Activated CD4-positive, CD25-positive, alpha-beta regulatory T cell treated with anti-CD3 and anti-CD28 coated beads, Interleukin-2, amount 50 U/mL, for 24 hours (primary cell): ENCODE data around the gene SS18.

Experiments
- ATAC-seq, 2 donors: fragments of 150-1000 bp; cut with Tn5 transposase; one replicate each; pipeline ENCODE4 v1.10.0; 2021; ENCODE audit warnings: mild to moderate bottlenecking in 1 of 2, moderate library complexity in 1 of 2

SS18 gene

GRCh38 chr18:25992566-25992965 is 97.8 kb downstream of the SS18 start:
- no peak for ATAC-seq

GRCh38 chr18:25990473-25990872 is 99.9 kb downstream of the SS18 start:
- no peak for ATAC-seq

GRCh38 chr18:25985707-25986394 is 104.6 kb downstream of the SS18 start:
- no peak for ATAC-seq

- no peak for ATAC-seq
Measured at GRCh38 chr18:25983730-25984129, 106.7 kb downstream of the SS18 start.

- no peak for ATAC-seq
Measured at GRCh38 chr18:25982961-25983360, 107.5 kb downstream of the SS18 start.

GRCh38 chr18:25982153-25982552 is 108.3 kb downstream of the SS18 start:
- ATAC-seq = no peak

- no peak for ATAC-seq
Measured at GRCh38 chr18:25979369-25980040, 110.9 kb downstream of the SS18 start.

- no peak for ATAC-seq
Measured at GRCh38 chr18:25976554-25976953, 113.9 kb downstream of the SS18 start.

- no peak for ATAC-seq
Measured at GRCh38 chr18:25974630-25975077, 115.8 kb downstream of the SS18 start.
